ENCODE measurements around the gene INPP5B.
"Not testable (repeated sequence)": the region's sequence is repeated elsewhere in the genome, so short reads cannot be mapped to it uniquely, and the experiment has no call there.

INPP5B gene

DNA sequence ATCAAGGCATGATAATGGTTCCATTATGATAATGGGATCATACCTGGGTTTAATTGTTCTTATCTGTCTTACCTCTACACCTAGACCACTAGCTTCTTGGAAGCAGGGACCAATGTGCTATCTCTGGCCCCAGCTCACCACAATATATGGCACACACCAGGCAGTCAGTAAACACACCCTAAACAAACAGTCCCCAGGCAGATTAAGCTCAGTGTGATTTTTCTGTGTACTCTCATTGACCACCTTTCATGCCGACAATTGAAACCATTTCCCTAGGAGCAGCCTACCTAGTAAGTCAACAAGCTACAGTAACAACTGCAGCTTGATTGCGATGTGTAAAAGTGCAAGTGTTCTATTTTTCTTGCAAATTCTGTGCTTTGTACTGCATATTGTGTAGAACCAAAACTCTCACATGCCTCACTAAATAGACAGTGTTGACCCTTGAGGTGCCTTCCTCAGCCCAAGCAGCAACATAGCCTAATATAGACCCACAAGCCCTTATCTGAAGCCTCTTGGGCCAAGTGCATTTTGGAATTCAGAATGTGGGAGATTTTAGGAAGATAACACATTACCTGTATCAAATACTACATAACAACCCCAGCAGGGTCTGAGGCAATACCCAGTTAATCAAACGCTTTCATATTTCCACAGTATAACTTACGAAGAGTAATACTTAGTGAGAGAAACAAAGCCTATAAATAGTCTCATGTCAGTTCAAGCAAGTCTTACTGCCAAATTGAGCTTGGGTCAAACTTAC lies 32.0 kb downstream of the INPP5B start:
- no peak for DNase-seq (ENCODE audit: low read depth in 2 of 2)

DNA sequence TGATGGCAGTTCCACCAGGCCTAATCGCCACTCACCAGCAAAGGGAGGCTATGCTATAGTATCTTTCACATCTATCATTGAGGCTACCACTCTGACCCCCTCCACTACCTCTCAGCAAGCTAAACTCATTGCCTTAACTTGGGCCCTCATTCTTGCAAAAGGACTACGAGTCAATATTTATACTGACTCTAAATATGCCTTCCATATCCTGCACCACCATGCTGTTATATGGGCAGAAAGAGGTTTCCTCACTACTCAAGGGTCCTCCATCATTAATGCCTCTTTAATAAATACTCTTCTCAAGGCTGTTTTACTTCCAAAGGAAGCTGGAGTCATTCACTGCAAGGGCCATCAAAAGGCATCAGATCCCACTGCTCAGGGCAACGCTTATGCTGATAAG lies 35.4 kb downstream of the INPP5B start:
- not testable (repeated sequence) for DNase-seq (ENCODE audit: low read depth in 2 of 2)

- DNase-seq (ENCODE audit: low read depth in 2 of 2), result not testable (repeated sequence)
These were observed 36.0 kb downstream of the INPP5B start for GRCh38 chr1:37910886-37911285.

GRCh38 chr1:37908531-37908930 lies 38.3 kb downstream of the INPP5B start:
- not testable (repeated sequence) for DNase-seq (ENCODE audit: low read depth in 2 of 2)

- DNase-seq (ENCODE audit: low read depth in 2 of 2), result not testable (repeated sequence)
These were observed 39.3 kb downstream of the INPP5B start for GRCh38 chr1:37907416-37908125.

DNA sequence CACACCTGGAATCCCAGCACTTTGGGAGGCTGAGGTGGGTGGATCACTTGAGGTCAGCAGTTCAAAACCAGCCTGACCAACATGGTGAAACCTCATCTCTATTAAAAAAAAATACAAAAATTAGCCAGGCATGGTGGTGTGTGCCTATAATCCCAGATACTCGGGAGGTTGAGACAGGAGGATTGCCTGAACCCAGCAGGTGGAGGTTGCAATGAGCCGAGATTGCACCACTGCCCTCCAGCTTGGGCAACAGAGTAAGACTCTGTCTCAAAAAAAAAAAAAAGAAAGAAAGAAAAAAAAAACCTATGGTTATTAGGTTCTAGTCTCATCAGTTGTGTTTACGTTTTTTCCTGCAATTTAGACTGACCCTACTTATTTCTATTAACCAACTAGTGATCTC lies 40.3 kb downstream of the INPP5B start:
- DNase-seq (ENCODE audit: low read depth in 2 of 2), result not testable (repeated sequence)

- DNase-seq (ENCODE audit: low read depth in 2 of 2), result no peak
These were observed 41.1 kb downstream of the INPP5B start for GRCh38 chr1:37905727-37906126.

DNA sequence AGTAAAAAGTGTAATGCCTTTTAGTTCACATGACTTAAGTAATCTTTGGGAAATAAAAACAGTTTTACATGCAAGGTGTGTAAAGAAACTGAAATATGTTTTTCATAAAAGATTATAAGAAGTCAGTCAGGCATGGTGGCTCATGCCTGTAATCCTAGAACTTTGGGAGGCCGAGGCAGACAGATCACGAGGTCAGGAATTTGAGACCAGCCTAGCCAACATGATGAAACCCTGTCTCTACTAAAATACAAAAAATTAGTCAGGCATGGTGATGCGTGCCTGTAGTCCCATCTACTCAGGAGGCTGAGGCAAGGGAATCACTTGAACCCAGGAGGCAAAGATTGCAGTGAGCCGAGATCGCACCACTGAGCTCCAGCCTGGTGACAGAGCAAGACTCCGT lies 42.9 kb downstream of the INPP5B start:
- not testable (repeated sequence) for DNase-seq (ENCODE audit: low read depth in 2 of 2)

- no peak for DNase-seq (ENCODE audit: low read depth in 2 of 2)
These were observed 43.9 kb downstream of the INPP5B start for GRCh38 chr1:37902983-37903382.

- no peak for DNase-seq (ENCODE audit: low read depth in 2 of 2)
These were observed 45.0 kb downstream of the INPP5B start for GRCh38 chr1:37901893-37902225.

DNA sequence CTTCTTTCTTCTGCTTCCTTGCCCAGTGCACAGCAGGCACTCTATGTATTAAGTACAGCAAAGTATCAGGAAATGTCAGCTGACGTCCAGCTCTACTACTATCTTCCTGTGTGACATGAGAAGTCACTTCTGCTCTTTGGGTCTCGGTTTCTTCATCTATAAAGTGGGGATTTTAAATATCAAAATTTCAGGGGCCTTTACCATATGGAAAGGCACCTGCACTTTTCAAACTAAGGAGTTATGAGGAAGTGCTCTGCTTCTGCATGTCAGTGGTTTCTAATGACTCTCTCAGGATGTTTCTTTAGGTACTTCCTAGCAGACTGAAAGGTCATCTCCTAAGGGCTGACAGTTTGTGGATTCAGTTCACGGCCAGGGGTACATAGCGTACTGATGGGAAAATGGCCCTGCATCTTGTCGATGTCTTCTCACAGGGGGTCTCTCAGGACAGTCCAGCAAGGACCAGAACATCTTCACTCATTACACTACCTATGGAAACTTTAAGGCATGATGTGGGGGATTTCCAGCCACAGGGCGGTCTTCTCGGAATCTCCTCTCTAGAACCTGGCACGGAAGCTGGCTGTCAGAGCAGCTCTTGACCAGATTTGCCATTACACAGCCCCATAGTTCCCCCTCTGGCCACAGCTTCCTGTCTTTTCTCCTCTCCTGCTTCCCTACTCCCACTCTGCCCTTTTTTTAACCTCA lies 45.5 kb downstream of the INPP5B start:
- DNase-seq (ENCODE audit: low read depth in 2 of 2), result peak in 1 of 2 donors; percentile 20

DNA sequence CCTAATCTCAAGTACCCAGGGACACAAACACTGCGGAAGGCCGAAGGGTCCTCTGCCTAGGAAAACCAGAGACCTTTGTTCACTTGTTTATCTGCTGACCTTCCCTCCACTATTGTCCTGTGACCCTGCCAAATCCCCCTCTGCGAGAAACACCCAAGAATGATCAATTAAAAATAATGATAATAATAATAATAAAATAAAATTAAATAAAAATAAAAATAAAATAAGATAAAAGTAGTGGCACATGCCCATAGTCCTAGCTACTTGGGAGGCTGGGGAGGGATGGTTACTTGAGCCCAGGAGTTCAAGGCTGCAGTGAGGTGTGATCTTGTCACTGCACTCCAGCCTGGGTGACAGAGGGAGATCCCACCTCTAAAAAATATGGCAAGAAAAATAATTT lies 49.3 kb downstream of the INPP5B start:
- not testable (repeated sequence) for DNase-seq (ENCODE audit: low read depth in 2 of 2)

GRCh38 chr1:37893673-37894072 lies 53.2 kb downstream of the INPP5B start:
- DNase-seq (ENCODE audit: low read depth in 2 of 2), result no peak

DNA sequence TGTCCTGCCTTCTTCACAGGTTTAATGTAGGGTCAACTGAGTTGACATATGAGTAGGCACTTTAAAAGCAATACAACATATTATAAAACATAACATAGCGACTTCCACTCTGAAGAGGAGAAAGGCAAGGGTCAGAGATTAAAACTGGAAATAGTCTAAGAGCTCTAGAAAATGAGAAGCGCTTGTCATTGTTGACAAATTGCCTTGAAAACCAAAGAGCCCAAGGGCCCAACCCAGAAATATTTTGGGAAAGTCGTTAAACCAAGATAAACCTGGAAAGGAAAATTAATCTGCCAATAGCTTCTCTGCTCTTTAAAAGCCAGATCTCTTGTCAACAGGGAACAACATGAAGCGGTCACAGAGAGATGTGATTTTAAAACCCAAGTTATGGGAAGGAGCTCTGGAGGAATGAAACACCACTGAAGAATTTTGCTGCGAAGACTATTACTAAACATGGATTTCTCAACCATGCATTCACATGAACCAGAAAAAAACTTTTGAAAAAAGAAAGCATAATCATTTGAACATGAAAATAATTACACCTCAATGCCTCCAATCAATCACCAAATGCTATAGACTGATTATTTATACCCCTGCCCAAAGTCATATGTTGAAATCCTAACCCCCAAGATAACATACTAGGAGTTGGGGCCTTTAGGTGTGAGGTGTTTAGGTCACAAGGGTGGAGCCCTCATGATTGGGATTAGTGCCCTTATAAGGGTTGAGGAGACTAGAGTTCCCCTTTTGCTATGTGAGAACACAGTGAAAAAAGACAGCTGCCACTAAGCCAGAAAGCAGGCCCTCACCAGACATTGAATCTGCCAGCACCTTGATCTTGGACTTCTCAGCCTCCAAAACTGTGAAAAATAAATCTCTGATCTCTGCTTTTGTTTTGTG lies 54.5 kb downstream of the INPP5B start:
- DNase-seq (ENCODE audit: low read depth in 2 of 2), result no peak

GRCh38 chr1:37890378-37891014 lies 56.4 kb downstream of the INPP5B start:
- DNase-seq (ENCODE audit: low read depth in 2 of 2), result no peak

DNA sequence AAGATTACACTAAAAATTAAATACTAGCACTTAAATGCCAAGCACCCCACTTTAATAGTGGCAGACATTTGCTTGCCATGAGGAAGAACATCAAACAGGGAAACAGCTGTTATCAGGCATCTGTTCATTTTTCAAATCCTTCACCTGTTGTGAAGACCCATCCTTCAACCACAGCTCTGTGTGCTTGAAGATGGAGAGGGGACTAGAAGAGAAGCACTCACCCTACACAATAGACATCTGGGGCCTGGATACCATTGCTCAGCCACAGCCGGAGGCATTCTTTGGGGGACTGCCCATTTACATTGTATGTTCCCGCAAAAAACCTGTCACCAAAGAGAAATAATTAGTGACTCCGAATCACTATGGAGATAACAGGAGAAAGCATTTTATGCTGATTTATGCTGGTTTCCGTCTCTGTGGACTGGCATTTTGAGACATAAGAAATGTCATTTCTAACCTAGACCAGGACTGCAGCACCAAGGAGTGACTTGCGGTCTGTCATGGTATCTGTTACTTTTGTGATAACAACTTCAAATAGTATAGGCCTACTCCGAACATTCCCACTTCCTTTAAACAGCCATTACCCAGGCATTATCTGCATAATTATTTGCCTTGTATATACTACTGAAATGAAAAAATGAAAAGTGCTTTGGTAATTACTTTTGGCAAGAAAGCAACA lies 58.7 kb downstream of the INPP5B start:
- no peak for DNase-seq (ENCODE audit: low read depth in 2 of 2)

DNA sequence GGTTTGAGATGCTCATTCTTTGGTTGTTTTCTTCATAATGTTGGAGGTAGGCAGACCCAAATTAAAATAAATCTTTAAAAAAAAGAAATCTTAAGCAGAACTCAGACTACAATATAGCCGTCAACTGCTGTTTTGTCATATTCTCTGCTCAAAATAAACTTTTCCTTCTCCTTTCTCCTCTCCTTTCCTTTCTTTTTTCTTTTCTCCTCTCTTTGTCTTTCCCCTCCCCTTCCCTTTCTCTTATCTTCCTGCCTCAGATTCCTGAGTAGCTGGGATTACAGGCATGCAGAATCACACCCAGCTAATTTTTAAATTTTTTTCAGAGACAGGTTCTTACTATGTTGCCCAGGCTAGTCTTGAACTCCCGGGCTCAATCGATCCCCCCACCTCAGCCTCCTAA lies 62.7 kb downstream of the INPP5B start:
- DNase-seq (ENCODE audit: low read depth in 2 of 2), result no peak

GRCh38 chr1:37883671-37884070 lies 63.2 kb downstream of the INPP5B start:
- DNase-seq (ENCODE audit: low read depth in 2 of 2), result no peak

- DNase-seq (ENCODE audit: low read depth in 2 of 2), result no peak
These were observed 67.0 kb downstream of the INPP5B start for GRCh38 chr1:37879865-37880264.

GRCh38 chr1:37878071-37878470 lies 68.8 kb downstream of the INPP5B start:
- DNase-seq (ENCODE audit: low read depth in 2 of 2), result no peak

DNA sequence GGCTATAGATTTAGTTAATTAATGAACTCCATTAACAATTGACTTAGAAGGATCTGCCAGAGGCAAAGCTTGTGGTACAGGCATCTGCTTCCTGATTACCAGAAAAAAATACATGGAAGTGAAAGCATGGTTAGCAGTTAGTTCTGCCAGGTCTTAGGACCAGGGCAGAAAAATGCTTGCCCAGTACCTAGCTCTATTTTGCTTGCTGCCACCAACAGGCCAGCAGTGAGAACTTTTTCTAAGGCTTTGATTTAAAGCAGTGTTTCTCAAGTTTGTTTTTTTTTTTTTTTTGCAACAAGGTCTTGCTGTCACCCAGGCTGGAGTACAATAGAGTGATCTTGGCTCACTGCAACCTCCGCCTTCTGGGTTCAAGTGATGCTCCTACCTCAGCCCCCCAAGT lies 71.0 kb downstream of the INPP5B start:
- no peak for DNase-seq (ENCODE audit: low read depth in 2 of 2)

Data from stimulated activated CD8-positive, alpha-beta memory T cell treated with anti-CD3 and anti-CD28 coated beads, Interleukin-7, amount 100 ng/mL, for 4 hours (primary cell).